ENCODE measurements around the gene AXDND1. TPM values are rescaled to one million over a fixed set of nuclear protein-coding genes. Genes with fewer than 3 reads are reported as not detected.

AXDND1 gene
- total RNA-seq, 1 experiment from 2014 or later: 1.8 TPM

DNA sequence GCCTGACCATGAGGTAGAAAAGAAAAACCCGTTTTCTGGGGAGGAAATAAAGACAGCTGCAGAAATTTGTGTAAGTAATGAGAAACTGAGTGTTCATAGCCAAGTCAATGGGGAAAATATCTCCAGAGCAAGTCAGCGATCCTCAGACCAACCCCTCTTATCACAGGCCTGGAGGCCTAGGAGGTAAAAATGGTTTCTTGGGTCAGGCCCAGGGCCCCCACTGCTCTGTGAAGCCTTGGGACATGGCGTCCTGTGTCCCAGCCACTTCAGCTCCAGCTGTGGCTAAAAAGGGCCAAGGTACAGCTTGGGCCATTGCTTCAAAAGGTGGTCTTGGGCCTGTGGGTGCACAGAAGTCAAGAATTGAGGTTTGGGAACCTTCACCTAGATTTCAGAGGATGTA, 108.9 kb downstream of the AXDND1 start:
- Histone ChIP-seq H3K9me2 (ENCODE audit: insufficient read depth) (no peaks in the 10 kb centered on the region), H3F3A (ENCODE audit: insufficient read depth, low read depth) (no peaks in the 10 kb centered on the region), H3K4me1 (replicated peaks; ENCODE audit: insufficient read depth) (no peaks in the 10 kb centered on the region), H4K20me1 (ENCODE audit: insufficient read depth) (no peaks in the 10 kb centered on the region), H3K27ac (no peak overlapping the region), H3K36me3 (ENCODE audit: low read depth) (no peaks in the 10 kb centered on the region), H3K4me2 (no peak overlapping the region), H3K4me3 (no peak overlapping the region), H3K27me3 (ENCODE audit: insufficient read depth, low read depth) (no peaks in the 10 kb centered on the region), H3K79me2 (ENCODE audit: low read depth) (no peaks in the 10 kb centered on the region), H2AFZ (no peak overlapping the region), H3K9me3 (ENCODE audit: insufficient read depth, low read depth) (no peaks in the 10 kb centered on the region; the same call in 1 of the 2 replicates)
- ChIA-PET POLR2A (ENCODE audit: unreplicated experiment) (no interaction called here), CTCF (no interaction called here)
- TF ChIP-seq EZH2 (IDR thresholded peaks at IDR 0.05; ENCODE audit: low read depth) (no peak), CTCF (conservative IDR thresholded peaks at IDR 0.05) (no peak)
- intact Hi-C loops (cut with micrococcal nuclease; ENCODE audit: unreplicated experiment): no loop called here
- no TSS peak for BruUV-seq (replicated peaks)
- DNase-seq: no peak

DNA sequence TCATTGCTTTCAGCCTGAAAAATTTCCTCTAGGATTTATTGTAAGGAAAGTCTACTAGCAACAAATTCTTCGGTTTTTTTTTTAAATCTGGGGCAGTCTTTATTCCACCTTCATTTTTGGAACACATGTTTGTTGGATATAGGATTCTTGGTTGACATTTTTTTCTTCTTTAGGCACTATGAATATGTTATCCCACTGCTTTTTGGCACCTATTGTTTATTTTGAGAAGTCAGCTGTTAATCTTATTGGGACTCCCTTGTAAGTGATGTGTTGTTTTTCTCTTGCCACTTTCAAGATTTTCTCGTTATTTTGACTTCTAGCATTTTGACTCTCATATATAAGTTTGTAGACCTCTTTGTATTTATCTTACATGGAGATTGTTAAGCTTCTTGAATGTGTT, 110.7 kb downstream of the AXDND1 start:
- no peak for DNase-seq
- no peak overlapping the region for H3K4me3 ChIP-seq
- no peaks in the 10 kb centered on the region for H3K27me3 ChIP-seq (ENCODE audit: insufficient read depth, low read depth)
- intact Hi-C loops (cut with micrococcal nuclease; ENCODE audit: unreplicated experiment): no loop called here
- no peaks in the 10 kb centered on the region; the same call in 1 of the 2 replicates for H3K9me3 ChIP-seq (ENCODE audit: insufficient read depth, low read depth)
- H3F3A ChIP-seq (ENCODE audit: insufficient read depth, low read depth): no peaks in the 10 kb centered on the region
- H2AFZ ChIP-seq: no peak overlapping the region
- no peak for TF ChIP-seq CTCF (conservative IDR thresholded peaks at IDR 0.05)
- no peak for TF ChIP-seq EZH2 (IDR thresholded peaks at IDR 0.05; ENCODE audit: low read depth)
- no peak overlapping the region for H3K4me2 ChIP-seq
- H3K36me3 ChIP-seq (ENCODE audit: low read depth): no peaks in the 10 kb centered on the region
- ChIA-PET POLR2A (ENCODE audit: unreplicated experiment) (no interaction called here), CTCF (no interaction called here)
- no peaks in the 10 kb centered on the region for H3K9me2 ChIP-seq (ENCODE audit: insufficient read depth)
- H3K27ac ChIP-seq: no peak overlapping the region
- no TSS peak for BruUV-seq (replicated peaks)
- H4K20me1 ChIP-seq (ENCODE audit: insufficient read depth): no peaks in the 10 kb centered on the region
- H3K4me1 ChIP-seq (replicated peaks; ENCODE audit: insufficient read depth): no peaks in the 10 kb centered on the region
- no peaks in the 10 kb centered on the region for H3K79me2 ChIP-seq (ENCODE audit: low read depth)

GRCh38 chr1:179478370-179478769, 112.6 kb downstream of the AXDND1 start:
- no peaks in the 10 kb centered on the region for H3F3A ChIP-seq (ENCODE audit: insufficient read depth, low read depth)
- BruUV-seq (replicated peaks): no TSS peak
- H3K27me3 ChIP-seq (ENCODE audit: insufficient read depth, low read depth): no peaks in the 10 kb centered on the region
- no peak for TF ChIP-seq CTCF (conservative IDR thresholded peaks at IDR 0.05)
- no peak for TF ChIP-seq EZH2 (IDR thresholded peaks at IDR 0.05; ENCODE audit: low read depth)
- no peaks in the 10 kb centered on the region; the same call in 1 of the 2 replicates for H3K9me3 ChIP-seq (ENCODE audit: insufficient read depth, low read depth)
- no peak overlapping the region for H2AFZ ChIP-seq
- H3K4me3 ChIP-seq: no peak overlapping the region
- H3K9me2 ChIP-seq (ENCODE audit: insufficient read depth): no peaks in the 10 kb centered on the region
- ChIA-PET CTCF (no interaction called here), POLR2A (ENCODE audit: unreplicated experiment) (no interaction called here)
- no peaks in the 10 kb centered on the region for H3K36me3 ChIP-seq (ENCODE audit: low read depth)
- no peak overlapping the region for H3K4me2 ChIP-seq
- no peak overlapping the region for H3K27ac ChIP-seq
- no peaks in the 10 kb centered on the region for H4K20me1 ChIP-seq (ENCODE audit: insufficient read depth)
- H3K79me2 ChIP-seq (ENCODE audit: low read depth): no peaks in the 10 kb centered on the region
- no peaks in the 10 kb centered on the region for H3K4me1 ChIP-seq (replicated peaks; ENCODE audit: insufficient read depth)
- no peak for DNase-seq
- intact Hi-C loops (cut with micrococcal nuclease; ENCODE audit: unreplicated experiment): no loop called here

Data from PC-9 (cell line).